Urothelium cell line (cell line): Measurements from ENCODE around the gene NYAP2.
A peak's percentile ranks its signal among the peaks of the same experiment; 100 is the strongest.

Experiments
- DNase-seq: peaks from one replicate; pipeline ENCODE4 v3.0.0; 2011; ENCODE audit warnings: low spot score, mixed read lengths
- FAIRE-seq: peaks from 2 replicates; lab custom pipeline; 2011; peaks lifted over from hg19 to GRCh38; lab: Jason Lieb, UNC

The NYAP2 gene

GRCh38 chr2:225399504-225399903, at the start of gene NYAP2:
Gene NYAP2 (plus strand): TSS chr2:225399710. CDS start chr2:225408881, 9,171 bp downstream.
- FAIRE-seq (no peak), DNase-seq (no peak)

- DNase-seq = no peak
- no peak for FAIRE-seq
Measured at GRCh38 chr2:225353579-225354085, 45.9 kb upstream of the NYAP2 start.

- FAIRE-seq (no peak), DNase-seq (peak; percentile 50)
Measured at GRCh38 chr2:225354281-225354774, 45.2 kb upstream of the NYAP2 start.

GRCh38 chr2:225355788-225356187, 43.7 kb upstream of the NYAP2 start:
- no peak for DNase-seq
- no peak for FAIRE-seq

GRCh38 chr2:225366731-225367130, 32.8 kb upstream of the NYAP2 start:
- FAIRE-seq (no peak), DNase-seq (no peak)

- FAIRE-seq (no peak), DNase-seq (no peak)
Measured at GRCh38 chr2:225367482-225367881, 32.0 kb upstream of the NYAP2 start.

GRCh38 chr2:225378984-225379383, 20.5 kb upstream of the NYAP2 start:
- no peak for FAIRE-seq
- no peak for DNase-seq

GRCh38 chr2:225379856-225380255, 19.7 kb upstream of the NYAP2 start:
- FAIRE-seq (no peak), DNase-seq (no peak)

- FAIRE-seq = no peak
- no peak for DNase-seq
Measured at GRCh38 chr2:225381609-225382008, 17.9 kb upstream of the NYAP2 start.

GRCh38 chr2:225398372-225398771, 1.1 kb upstream of the NYAP2 start:
- FAIRE-seq = no peak
- DNase-seq = no peak

GRCh38 chr2:225400060-225400511, 576 bp downstream of the NYAP2 start:
- FAIRE-seq = no peak

GRCh38 chr2:225400546-225401400, 1.3 kb downstream of the NYAP2 start:
- no peak for FAIRE-seq
- DNase-seq = no peak

More at GRCh38 chr2:225400060-225400511, 576 bp downstream of the NYAP2 start:
- peak; percentile 46 for DNase-seq

GRCh38 chr2:225402210-225402776, 2.8 kb downstream of the NYAP2 start:
- DNase-seq = no peak
- FAIRE-seq = no peak

GRCh38 chr2:225411452-225411851, 11.9 kb downstream of the NYAP2 start:
- DNase-seq = no peak
- FAIRE-seq = no peak

GRCh38 chr2:225413786-225414185, 14.3 kb downstream of the NYAP2 start:
- DNase-seq = no peak
- no peak for FAIRE-seq

- DNase-seq (no peak), FAIRE-seq (no peak)
Measured at GRCh38 chr2:225414902-225415301, 15.4 kb downstream of the NYAP2 start.

- FAIRE-seq (no peak), DNase-seq (no peak)
Measured at GRCh38 chr2:225415341-225415740, 15.8 kb downstream of the NYAP2 start.

- DNase-seq (no peak), FAIRE-seq (no peak)
Measured at GRCh38 chr2:225415792-225416191, 16.3 kb downstream of the NYAP2 start.

GRCh38 chr2:225416616-225417367, 17.3 kb downstream of the NYAP2 start:
- no peak for DNase-seq
- FAIRE-seq = no peak

GRCh38 chr2:225419033-225419432, 19.5 kb downstream of the NYAP2 start:
- no peak for DNase-seq
- no peak for FAIRE-seq

GRCh38 chr2:225422145-225422544, 22.6 kb downstream of the NYAP2 start:
- FAIRE-seq = no peak
- DNase-seq = no peak
